NCI-H146 (cell line): ENCODE measurements around the gene IFRD1.

Source experiments
- DNase-seq: peaks from one replicate; lab custom pipeline; 2025; lab: John Stamatoyannopoulos, UW

The IFRD1 gene

GRCh38 chr7:112520787-112521186, 70.5 kb downstream of the IFRD1 start:
- DNase-seq = no peak

GRCh38 chr7:112521942-112522341, 71.7 kb downstream of the IFRD1 start:
- no peak for DNase-seq

GRCh38 chr7:112523871-112524270, 73.6 kb downstream of the IFRD1 start:
- DNase-seq = no peak
